Panc1 (cell line): ENCODE measurements around the gene UGT1A7. TPM values are rescaled to one million over a fixed set of nuclear protein-coding genes. Genes with fewer than 3 reads are reported as not detected.

Experiments used
- ATAC-seq: fragments of 200-7000 bp; cut with Tn5 transposase; 2 replicates; pipeline ENCODE4 v1.9.1; 2020; ENCODE audit warnings: mild to moderate bottlenecking, moderate library complexity
- BruUV-seq: library from RNA; stranded (reverse); fragments of 400-500 nt; replicated peaks from 2 replicates; lab custom pipeline; 2021; lab: Mats Ljungman, UMichigan
- CTCF ChIA-PET: fragments of 300-600 bp; sonication (Branson Sonifier 250); formaldehyde crosslinking; loops from one replicate; lab custom pipeline; 2022; ENCODE audit warnings: antibody characterized with exemption; lab: Charles Lee
- POLR2A ChIA-PET: fragments of 300-600 bp; sonication (Branson Sonifier 250); formaldehyde crosslinking; loops from one replicate; lab custom pipeline; 2022; ENCODE audit warnings: antibody characterized with exemption; lab: Charles Lee
- DNase-seq: peaks from one replicate; pipeline ENCODE4 v3.0.0-alpha.2; 2010; ENCODE audit warnings: low read depth, low spot score
- H3K27ac ChIP-seq: 2 replicates; pipeline ENCODE4 v1.5.1; 2011; ENCODE audit warnings: mild to moderate bottlenecking, low read length, inconsistent platforms
- H3K27me3 ChIP-seq: fragments of 200-500 bp; sonication (Bioruptor generic); 2 replicates; pipeline ENCODE4 v1.6.0; 2014; ENCODE audit warnings: low read length, inconsistent platforms; ENCODE audit not compliant: control insufficient read depth, insufficient read depth
- H3K36me3 ChIP-seq: fragments of 200-500 bp; sonication (Bioruptor generic); 2 replicates; pipeline ENCODE4 v1.5.1; 2014; ENCODE audit warnings: inconsistent platforms, mild to moderate bottlenecking, low read length, moderate library complexity; ENCODE audit not compliant: control insufficient read depth, insufficient read depth
- H3K4me1 ChIP-seq: 2 replicates; pipeline ENCODE4 v1.5.1; 2011; ENCODE audit warnings: inconsistent platforms, mild to moderate bottlenecking, low read length, moderate library complexity; ENCODE audit not compliant: control insufficient read depth, insufficient read depth
- H3K4me3 ChIP-seq, 2 experiments: 2 replicates each; pipeline ENCODE4 v1.5.1; 2011 to 2012; ENCODE audit warnings: low read depth in 2 of 2, low read length in 2 of 2, mild to moderate bottlenecking in 2 of 2, inconsistent platforms in 1 of 2, moderate library complexity in 1 of 2
- H3K9me3 ChIP-seq: fragments of 200-500 bp; sonication (Bioruptor generic); 2 replicates; pipeline ENCODE4 v1.5.1; 2014; ENCODE audit warnings: low read depth, mild to moderate bottlenecking, inconsistent platforms, low read length, moderate library complexity; ENCODE audit not compliant: control insufficient read depth, insufficient read depth
- POLR2AphosphoS5 ChIP-seq: IDR thresholded peaks from 2 replicates; pipeline ENCODE4 v1.6.1; 2012; ENCODE audit warnings: mild to moderate bottlenecking, low read depth, low read length, moderate library complexity
- SIN3A ChIP-seq: IDR thresholded peaks from 2 replicates; pipeline ENCODE4 v1.6.1; 2012; ENCODE audit warnings: low read depth, mild to moderate bottlenecking, low read length, moderate library complexity, borderline replicate concordance; ENCODE audit not compliant: insufficient read depth
- TCF7L2 ChIP-seq: IDR thresholded peaks from 2 replicates; pipeline ENCODE4 v1.6.1; 2011; ENCODE audit warnings: mild to moderate bottlenecking, low read depth, low read length, inconsistent platforms
- in situ Hi-C: cut with HindIII; loops from 2 replicates; pipeline ENCODE4 v1.10.0; 2016; ENCODE audit warnings: low sequenced_read_pairs, low pct_unique_long_range_greater_than_20kb
- intact Hi-C: fragments of 100-400 bp; cut with micrococcal nuclease; formaldehyde crosslinking; loops from one replicate; pipeline ENCODE4 v1.10.0; 2022; ENCODE audit not compliant: unreplicated experiment
- total RNA-seq: library from RNA; stranded (reverse); gene quantifications from one replicate; pipeline ENCODE4 v1.2.1, GENCODE V29; 2021; ENCODE audit not compliant: unreplicated experiment
- TF ChIP-seq, protein P1 (sequence below), 2 experiments: IDR thresholded peaks; 2 replicates each; pipeline ENCODE4 v1.6.1; 2011 to 2012; ENCODE audit warnings: low read depth in 2 of 2, control low read depth in 1 of 2, low read length in 1 of 2, mild to moderate bottlenecking in 1 of 2, moderate library complexity in 1 of 2; ENCODE audit not compliant: insufficient read depth in 1 of 2
- TF ChIP-seq, protein P2 (sequence below): fragments of 450-650 bp; IDR thresholded peaks from 2 replicates; pipeline ENCODE4 v1.5.1; 2017; ENCODE audit warnings: mild to moderate bottlenecking

UGT1A7 gene
- total RNA-seq, 1 experiment from 2014 or later: not detected

DNA sequence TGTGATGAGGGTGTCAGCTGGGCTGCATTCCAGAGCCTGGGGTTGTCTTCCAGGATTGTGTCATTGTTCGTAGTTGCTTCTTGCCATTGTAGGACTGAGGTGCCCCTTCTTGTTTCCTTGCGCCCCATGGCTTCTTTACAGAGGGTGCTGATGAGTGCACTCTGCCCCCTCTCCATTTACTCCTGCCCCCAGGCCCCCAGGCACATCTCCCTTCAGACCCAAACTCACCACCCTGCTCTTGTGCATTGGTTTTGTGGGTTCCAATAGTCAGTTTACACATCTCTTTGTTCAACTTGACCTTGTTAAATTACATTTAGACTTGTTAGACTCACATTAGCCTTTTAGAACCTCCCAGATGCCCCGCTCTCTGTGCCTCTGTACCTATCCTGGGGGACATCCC lies 139.5 kb downstream of the UGT1A7 start:
- H3K36me3 ChIP-seq: no peaks in the 10 kb centered on the region
- CTCF ChIA-PET: no interaction called here
- H3K4me3 ChIP-seq: no peak overlapping the region
- POLR2A ChIA-PET: no interaction called here
- DNase-seq: no peak
- no peak overlapping the region for H3K27ac ChIP-seq
- intact Hi-C loops: no loop called here
- no peaks in the 10 kb centered on the region for H3K27me3 ChIP-seq
- H3K9me3 ChIP-seq: no peaks in the 10 kb centered on the region
- no peak for ATAC-seq
- in situ Hi-C loops: no loop called here
- TF ChIP-seq SIN3A (no peak), TCF7L2 (no peak), POLR2AphosphoS5 (no peak)
- TF ChIP-seq, protein P1, sequence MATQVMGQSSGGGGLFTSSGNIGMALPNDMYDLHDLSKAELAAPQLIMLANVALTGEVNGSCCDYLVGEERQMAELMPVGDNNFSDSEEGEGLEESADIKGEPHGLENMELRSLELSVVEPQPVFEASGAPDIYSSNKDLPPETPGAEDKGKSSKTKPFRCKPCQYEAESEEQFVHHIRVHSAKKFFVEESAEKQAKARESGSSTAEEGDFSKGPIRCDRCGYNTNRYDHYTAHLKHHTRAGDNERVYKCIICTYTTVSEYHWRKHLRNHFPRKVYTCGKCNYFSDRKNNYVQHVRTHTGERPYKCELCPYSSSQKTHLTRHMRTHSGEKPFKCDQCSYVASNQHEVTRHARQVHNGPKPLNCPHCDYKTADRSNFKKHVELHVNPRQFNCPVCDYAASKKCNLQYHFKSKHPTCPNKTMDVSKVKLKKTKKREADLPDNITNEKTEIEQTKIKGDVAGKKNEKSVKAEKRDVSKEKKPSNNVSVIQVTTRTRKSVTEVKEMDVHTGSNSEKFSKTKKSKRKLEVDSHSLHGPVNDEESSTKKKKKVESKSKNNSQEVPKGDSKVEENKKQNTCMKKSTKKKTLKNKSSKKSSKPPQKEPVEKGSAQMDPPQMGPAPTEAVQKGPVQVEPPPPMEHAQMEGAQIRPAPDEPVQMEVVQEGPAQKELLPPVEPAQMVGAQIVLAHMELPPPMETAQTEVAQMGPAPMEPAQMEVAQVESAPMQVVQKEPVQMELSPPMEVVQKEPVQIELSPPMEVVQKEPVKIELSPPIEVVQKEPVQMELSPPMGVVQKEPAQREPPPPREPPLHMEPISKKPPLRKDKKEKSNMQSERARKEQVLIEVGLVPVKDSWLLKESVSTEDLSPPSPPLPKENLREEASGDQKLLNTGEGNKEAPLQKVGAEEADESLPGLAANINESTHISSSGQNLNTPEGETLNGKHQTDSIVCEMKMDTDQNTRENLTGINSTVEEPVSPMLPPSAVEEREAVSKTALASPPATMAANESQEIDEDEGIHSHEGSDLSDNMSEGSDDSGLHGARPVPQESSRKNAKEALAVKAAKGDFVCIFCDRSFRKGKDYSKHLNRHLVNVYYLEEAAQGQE (IDR thresholded peaks at IDR 0.05; ENCODE audit: insufficient read depth in 1 of 2, low read depth in 2 of 2, low read length in 1 of 2): no peak
- TF ChIP-seq, protein P2, sequence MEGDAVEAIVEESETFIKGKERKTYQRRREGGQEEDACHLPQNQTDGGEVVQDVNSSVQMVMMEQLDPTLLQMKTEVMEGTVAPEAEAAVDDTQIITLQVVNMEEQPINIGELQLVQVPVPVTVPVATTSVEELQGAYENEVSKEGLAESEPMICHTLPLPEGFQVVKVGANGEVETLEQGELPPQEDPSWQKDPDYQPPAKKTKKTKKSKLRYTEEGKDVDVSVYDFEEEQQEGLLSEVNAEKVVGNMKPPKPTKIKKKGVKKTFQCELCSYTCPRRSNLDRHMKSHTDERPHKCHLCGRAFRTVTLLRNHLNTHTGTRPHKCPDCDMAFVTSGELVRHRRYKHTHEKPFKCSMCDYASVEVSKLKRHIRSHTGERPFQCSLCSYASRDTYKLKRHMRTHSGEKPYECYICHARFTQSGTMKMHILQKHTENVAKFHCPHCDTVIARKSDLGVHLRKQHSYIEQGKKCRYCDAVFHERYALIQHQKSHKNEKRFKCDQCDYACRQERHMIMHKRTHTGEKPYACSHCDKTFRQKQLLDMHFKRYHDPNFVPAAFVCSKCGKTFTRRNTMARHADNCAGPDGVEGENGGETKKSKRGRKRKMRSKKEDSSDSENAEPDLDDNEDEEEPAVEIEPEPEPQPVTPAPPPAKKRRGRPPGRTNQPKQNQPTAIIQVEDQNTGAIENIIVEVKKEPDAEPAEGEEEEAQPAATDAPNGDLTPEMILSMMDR: no peak
- H3K4me1 ChIP-seq: no peaks in the 10 kb centered on the region
- no TSS peak for BruUV-seq

DNA sequence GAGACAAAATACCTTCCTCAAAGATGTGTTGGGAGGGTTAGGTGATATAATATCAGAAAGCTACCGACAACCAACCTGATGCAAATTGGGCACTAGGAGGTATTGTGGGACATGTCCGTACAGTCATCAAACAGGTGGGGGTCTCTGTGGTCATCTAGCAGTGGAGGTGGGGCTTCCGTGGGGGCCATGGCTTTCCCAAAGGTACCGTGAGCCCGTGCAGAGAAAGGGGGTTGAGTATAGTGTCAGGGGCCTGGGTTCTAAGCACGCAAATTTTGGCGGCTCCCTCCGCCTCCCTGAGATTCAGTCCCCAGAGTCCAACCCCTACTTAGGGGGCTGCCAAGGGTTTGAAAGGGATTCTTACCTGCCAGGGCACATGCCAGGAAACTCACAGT lies 140.0 kb downstream of the UGT1A7 start:
- in situ Hi-C loops: no loop called here
- ATAC-seq (no peak), DNase-seq (no peak)
- ChIA-PET CTCF (no interaction called here), POLR2A (no interaction called here)
- Histone ChIP-seq H3K9me3 (no peaks in the 10 kb centered on the region), H3K27ac (no peak overlapping the region), H3K4me1 (no peaks in the 10 kb centered on the region), H3K27me3 (no peaks in the 10 kb centered on the region), H3K4me3 (no peak overlapping the region), H3K36me3 (no peaks in the 10 kb centered on the region)
- TF ChIP-seq TCF7L2: no peak
- TF ChIP-seq POLR2AphosphoS5: no peak
- TF ChIP-seq, protein P1 (IDR thresholded peaks at IDR 0.05; ENCODE audit: insufficient read depth in 1 of 2, low read depth in 2 of 2, low read length in 1 of 2): no peak
- TF ChIP-seq, protein P2: no peak
- no peak for TF ChIP-seq SIN3A
- no TSS peak for BruUV-seq
- intact Hi-C loops: no loop called here
